ENCODE data around the gene ABHD5.
"Not testable (repeated sequence)": the region's sequence is repeated elsewhere in the genome, so short reads cannot be mapped to it uniquely, and the experiment has no call there.

Gene ABHD5

DNA sequence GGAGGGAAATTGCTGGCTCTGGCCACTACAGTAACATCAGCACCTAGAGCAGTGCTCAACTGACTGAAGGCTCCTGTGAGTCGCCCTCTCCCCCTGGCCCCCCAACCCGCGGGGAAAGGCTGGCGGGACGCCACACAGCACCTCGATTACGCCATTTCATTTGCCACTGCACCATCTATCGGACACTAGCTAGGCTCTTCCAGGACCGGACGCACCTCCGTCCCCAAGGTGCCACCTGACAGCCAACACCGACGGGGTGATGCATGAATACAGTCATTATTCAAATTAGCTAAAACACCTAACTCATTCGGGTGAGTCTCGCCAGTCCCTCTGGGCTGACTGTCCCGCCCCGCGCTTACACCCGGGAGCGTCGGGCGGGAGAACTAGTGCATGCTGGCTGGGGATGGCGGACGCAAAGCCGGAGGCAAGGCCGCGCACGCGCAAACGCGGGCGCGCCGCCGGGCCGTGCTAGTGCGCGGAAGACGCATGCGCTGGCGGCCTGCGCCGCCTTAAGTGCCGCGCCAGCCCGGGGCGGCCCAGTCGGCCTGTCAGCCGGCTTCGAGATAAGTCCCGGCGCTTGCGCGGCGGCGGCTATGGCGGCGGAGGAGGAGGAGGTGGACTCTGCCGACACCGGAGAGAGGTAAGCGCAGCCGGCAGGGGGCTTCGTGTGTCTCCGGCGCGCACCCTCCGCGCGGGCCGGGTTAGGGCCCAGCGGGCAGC, at the start of gene ABHD5:
Gene ABHD5 (plus strand): TSS at position 539 of the 720 bp plus-strand sequence. CDS start 55 bp downstream, at position 594.
- peak; percentile 91 for DNase-seq

DNA sequence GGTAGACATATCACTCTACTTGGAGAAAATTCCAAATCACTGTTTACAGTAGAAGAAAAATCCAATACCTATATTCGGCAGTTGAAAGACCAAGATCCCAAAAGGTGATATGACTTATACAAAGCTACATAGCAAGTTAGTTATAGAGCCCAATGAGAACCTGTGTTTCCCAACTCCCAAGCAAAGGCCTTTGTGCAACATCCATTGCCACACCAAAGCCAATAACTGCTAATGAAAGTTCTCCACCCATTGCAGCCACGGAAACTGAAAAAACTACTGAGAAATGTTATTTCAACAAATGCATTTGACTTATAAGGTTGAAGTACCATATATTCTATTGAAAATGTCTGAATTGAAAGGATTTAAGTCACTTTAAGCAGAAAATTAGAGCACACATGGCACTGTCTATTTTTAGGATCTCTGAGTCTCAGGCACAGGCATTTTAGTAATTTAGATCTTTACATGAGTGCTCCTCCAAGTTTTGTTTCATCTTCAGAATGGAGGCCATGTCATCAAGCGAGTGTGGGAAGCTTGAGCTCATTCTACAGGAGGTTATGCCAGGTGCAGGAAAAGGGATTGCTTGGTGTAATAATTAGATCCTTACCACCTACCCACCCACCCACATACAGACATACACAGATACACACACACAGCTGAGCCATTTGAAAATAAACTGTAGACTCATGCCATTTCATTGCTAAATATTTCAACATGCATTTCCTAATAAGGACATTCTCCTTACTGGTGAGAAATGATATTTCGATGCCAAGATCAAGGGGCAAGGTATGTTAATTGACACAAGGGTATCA, 49.2 kb upstream of the ABHD5 start:
- DNase-seq: no peak

DNA sequence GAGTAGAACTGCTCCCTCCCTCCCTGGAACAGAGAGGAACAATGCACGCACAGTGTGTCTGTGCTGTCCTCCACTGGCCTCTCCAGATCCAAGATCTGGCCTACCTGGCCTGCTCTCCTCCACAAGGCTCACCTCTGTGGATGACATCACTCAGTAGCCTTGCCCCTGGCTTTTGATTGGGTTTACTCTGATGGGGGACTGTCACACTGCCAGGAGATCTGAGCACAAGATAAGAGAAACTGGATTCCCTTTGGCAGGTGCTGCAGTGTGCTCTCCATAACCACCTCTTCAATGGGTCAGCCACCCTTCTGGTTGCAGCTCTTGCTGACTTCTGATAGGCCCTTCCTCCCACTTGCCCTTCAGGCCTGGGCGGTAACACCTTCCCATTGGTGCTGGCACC, 46.3 kb upstream of the ABHD5 start:
- DNase-seq: peak; percentile 15

DNA sequence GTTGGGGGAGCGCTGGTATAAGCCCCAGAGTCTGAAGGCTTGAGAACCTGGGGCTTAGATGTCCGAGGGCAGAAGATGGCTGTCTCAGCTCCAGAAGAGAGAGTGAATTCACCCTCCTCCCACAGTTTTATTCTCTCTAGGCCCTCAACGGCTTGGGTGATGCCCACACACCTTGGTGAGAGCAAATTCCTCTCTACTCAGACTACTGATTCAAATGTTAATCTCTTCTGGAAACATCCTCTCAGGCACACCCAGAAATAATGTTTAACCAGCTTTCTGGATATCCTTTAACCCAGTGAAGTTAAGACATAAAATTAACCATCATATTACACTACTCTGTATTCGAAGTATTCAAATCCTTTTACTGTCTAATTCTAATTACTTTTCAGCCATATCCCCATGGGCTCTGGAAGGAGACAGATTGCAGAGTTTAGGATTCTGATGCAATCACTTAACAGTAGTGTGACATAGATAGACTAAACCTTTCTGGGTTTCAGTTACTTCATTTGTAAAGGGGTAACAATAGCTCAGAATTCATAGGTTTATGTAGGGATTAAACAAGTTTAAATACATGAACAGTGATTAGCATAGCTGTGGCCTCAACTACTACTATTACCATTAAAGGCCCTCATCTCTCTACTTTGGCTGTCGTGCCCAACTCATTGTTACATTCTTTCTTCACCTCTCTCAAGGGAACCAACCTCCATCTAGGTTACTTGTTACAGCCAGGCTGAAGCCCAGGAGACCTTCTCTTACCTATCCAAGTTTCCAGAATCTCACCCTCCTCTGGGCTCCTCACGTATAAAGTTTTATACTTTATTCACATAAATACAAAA, 43.2 kb upstream of the ABHD5 start:
- DNase-seq: no peak

DNA sequence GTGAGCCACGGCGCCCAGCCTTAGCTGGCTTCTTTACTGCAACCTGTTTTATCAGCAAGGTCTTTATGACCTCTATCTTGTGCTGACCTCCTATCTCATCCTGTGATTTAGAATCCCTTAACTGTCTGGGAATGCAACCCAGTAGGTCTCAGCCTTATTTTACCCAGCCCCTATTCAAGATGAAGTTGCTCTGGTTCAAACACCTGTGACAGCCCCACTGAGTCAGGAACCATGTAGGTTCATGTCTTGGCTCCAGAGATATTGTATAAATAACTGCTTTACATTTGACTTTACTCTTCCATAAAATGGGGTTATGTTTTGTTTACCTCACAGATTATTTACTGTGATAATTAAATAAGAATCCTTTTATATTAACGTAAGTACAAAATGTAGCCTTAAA, 41.8 kb upstream of the ABHD5 start:
- no peak for DNase-seq

DNA sequence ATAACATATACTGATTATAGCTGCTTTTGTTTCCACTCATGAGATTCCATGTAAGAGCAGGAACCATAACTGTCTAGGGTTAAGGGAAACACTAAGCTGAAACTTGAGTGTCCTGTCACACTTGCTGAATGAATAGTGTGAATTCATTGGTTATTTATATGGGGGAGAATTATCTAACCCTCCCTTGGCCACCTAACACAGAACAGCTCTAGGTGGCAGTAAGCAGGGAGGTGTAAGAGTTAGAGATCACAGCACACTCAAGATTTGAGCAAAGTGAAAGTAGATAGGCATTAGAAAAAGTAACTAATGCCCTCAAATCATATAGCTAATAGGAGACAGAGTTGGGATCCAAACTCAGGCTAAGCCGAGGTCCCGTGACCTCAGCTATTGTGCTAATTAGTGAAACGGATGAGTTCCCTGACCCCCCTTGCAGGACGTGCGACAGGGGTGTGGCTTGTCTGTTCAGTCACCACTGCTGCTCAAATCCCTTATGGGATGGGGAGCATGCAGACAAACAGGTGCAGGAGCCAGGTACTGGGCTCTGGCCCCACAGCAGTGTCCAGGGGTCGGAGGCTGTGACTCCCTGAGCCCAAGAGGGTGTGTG, 41.3 kb upstream of the ABHD5 start:
- no peak for DNase-seq

DNA sequence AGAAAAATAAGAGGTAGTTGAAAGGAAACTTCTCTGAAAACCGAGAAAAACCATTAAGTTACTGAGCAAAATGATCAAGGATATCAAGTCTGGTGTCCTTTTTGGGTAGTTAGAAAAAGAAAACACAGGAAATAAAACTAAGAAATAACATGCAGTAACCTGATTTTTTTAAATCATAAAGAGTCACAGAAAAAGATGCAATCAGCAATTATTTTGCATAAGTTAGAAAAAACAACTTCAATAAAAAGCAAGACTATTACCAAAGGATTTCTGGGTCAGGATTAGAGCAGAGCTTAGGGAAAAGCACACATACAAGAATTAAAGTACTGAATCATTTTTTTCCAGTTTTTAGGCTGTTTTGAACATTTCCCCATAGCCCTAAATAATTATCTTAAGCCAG, 40.4 kb upstream of the ABHD5 start:
- DNase-seq: no peak

DNA sequence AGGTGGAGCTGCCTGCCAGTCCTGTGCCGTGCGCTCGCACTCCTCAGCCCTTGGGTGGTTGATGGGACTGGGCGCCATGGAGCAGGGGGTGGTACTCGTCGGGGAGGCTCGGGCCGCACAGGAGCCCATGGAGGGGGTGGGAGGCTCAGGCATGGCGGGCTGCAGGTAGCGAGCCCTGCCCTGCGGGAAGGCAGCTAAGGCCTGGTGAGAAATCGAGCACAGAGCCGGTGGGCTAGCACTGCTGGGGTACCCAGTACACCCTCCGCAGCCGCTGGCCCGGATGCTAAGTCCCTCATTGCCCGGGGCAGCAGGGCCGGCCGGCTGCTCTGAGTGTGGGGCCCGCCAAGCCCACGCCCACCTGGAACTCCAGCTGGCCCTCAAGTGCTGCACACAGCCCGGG, 34.3 kb upstream of the ABHD5 start:
- not testable (repeated sequence) for DNase-seq

DNA sequence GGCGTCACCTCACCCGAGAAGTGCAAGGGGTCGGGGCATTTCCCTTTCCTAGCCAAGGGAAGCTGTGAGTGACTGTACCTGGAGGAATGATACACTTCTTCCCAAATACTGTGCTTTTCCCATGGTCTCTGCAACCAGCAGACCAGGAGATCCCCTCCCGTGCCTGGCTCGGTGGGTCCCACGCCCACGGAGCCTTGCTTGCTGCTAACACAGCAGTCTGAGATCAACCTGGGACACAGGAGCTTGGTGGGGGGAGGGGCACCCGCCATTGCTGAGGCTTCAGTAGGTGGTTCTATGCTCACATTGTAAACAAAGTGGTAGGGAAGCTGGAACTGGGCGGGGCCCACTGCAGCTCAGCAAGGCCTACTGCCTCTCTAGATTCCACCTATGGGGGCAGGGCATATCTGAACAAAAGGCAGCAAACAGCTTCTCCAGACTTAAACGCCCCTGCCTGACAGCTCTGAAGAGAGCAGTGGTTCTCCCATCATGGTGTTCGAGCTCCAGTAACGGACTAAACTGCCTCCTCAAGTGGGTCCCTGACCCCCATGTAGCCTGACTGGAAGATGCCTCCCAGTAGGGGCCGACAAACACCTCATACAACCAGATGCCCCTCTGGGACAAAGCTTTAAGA, 31.4 kb upstream of the ABHD5 start:
- no peak for DNase-seq

DNA sequence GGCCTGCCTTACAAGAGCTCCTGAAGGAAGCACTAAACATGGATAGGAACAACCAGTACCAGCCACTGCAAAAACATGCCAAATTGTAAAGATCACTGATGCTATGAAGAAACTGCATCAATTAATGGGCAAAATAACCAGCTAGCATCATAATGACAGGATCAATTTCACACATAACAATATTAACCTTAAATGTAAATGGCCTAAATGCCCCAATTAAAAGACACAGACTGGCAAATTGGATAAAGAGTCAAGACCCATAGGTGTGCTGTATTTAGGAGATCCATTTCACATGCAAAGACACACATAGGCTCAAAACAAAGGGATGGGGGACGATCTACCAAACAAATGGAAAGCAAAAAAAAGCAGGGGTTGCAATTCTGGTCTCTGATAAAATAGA, 29.4 kb upstream of the ABHD5 start:
- DNase-seq: not testable (repeated sequence)

DNA sequence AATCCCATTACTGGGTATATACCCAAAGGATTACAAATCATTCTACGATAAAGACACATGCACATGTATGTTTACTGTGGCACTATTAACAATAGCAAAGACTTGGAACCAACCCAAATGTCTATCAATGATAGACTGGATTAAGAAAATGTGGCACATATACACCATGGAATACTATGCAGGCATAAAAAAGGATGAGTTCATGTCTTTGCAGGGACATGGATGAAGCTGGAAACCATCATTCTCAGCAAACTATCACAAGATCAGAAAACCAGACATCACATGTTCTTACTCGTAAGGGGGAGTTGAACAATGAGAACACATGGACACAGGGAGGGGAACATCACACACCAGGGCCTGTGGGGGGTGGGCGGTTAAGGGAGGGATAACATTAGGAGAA, 25.7 kb upstream of the ABHD5 start:
- DNase-seq: not testable (repeated sequence)

DNA sequence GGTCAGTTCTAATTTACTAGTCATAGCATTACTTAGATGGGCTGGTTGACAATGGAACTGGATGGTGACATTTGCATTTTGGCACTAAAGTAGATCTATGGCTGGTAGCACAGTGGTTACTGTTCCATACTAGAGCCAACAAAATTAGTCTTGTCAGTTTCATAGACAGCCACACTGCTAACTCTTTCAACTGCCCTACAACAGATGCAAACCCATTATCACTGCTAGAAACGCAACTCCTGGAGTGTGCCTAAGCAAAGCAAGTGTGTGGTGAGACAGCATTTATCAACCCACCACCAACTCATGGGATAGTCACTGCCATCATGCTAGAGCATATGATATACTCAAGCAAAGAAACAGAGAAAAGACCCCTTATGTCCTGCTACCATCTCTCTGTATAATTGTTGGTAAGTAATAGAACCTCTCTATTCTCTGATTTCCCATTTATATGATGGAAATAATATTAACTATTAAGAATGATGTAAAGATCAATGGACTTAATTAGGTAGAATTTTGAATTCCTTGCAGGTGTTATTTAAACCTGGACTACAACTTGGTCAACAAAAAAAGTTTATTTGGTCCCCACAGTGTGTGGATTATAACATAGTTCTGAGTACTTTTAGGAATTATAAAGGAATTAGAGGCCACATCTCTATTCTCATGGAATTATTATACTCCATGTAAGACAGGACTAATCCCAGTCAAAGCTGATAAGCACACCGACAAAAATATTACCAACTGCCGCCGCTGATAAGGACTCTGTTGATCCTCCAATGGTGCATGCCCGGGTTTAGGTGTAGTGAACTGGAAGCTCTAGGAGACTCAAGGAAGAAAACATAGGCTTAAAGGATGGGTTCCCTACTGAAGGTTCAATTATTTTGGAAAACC, 19.9 kb upstream of the ABHD5 start:
- no peak for DNase-seq

DNA sequence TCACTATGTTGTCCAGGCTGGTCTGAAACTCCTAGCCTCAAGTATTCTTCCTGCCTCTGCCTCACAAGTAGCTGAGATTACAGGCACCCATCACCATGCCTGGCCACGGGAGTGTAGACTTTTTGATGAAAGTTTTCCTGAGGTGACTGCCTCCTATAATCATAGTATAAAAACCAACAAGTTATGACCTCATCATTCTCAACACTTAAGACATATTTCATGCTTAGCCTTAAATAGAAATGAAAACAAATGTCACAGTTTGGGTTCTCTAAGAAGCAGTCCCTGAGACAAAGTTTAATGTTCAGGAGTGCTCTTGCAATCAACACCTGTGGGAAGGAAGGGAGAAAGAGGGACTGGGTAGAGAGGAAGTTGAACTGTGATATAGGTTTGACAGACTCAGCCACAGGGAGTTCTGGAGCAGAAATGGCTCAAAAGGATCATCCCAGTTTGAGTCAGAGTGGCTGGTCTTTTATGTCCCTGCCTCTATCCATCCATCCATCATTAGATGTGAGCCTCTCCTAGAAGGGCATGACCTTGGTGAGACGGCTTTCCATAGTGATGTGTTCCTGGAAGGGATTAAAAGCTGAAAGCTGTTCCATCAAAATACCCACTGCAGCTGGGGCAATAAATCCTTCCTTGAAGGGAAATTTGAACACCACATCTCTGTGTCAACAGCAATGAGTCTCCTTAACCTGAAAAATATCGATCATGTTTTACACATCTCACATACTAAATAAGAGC, 16.2 kb upstream of the ABHD5 start:
- DNase-seq: peak; percentile 62

DNA sequence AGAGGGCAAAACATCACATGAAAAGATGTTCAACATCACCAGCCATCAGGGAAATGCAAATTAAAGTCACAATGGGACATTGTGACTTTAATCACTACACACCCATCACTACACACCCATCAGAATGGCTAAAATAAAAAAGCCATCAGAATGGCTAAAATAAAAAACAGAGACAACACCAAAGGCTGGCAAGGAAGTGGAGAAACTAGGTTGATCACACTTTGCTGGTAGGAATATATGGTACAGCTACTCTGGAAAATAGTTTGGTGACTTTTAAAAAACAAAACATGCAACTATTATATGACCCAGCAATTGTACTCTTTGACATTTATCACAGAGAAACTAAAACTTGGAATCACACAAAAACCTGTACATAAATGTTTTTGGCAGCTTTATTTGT, 15.1 kb upstream of the ABHD5 start:
- DNase-seq: no peak

DNA sequence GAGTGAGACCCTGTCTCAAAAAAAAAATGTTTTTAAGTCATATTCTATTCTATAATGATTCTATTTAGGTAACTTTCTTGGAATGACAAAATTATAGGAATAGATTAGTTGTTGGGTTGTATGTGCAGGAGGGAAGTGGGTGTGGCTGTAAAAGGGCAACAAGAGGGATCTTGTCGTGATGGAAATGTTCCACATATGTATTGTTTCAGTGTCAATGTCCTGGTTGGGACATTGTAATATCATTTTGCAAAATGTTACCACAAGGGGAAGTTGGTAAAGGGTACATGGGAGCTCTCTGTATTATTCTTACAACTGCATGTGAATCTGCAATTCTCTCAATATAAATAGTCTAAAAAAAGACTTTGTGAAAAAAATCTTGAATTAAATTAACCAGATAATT, 14.3 kb upstream of the ABHD5 start:
- DNase-seq: no peak

DNA sequence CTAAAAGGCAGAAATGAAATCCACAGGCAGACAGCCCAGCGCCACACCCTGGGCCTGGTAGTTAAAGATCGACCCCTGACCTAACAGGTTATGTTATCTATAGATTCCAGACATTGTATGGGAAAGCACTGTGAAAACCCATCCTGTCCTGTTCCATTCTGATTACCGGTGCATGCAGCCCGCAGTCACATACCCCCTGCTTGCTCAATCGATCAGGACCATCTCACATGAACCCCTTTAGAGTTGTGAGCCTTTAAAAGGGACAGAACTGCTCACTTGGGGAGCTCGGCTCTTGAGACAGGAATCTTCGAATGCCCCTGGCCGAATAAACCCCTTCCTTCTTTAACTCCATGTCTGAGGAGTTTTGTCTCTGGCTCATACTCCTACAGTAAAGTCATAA, 12.4 kb upstream of the ABHD5 start:
- DNase-seq: not testable (repeated sequence)

DNA sequence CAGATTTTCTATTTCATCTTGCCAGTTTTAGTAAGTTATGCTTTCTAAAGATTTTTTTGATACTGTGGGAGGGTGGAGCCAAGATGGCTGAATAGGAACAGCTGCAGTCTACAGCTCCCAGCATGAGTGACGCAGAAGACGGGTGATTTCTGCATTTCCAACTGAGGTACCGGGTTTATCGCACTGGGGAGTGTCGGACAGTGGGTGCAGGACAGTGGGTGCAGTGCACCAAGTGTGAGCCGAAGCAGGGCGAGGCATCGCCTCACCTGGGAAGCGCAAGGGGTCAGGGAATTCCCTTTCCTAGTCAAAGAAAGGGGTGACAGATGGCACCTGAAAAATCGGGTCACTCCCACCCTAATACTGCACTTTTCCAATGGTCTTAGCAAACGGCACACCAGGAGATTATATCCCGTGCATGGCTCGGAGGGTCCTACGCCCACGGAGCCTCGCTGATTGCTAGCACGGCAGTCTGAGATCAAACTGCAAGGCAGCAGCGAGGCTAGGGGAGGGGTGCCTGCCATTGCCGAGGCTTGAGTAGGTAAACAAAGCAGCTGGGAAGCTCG, 11.8 kb upstream of the ABHD5 start:
- not testable (repeated sequence) for DNase-seq

DNA sequence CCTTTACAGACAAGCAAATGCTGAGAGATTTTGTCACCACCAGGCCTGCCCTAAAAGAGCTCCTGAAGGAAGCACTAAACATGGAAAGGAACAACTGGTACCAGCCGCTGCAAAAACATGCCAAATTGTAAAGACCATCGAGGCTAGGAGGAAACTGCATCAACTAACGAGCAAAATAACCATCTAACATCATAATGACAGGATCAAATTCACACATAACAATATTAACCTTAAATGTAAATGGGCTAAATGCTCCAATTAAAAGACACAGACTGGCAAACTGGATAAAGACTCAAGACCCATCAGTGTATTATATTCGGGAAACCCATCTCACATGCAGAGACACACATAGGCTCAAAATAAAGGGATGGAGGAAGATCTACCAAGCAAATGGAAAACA, 9.9 kb upstream of the ABHD5 start:
- not testable (repeated sequence) for DNase-seq

DNA sequence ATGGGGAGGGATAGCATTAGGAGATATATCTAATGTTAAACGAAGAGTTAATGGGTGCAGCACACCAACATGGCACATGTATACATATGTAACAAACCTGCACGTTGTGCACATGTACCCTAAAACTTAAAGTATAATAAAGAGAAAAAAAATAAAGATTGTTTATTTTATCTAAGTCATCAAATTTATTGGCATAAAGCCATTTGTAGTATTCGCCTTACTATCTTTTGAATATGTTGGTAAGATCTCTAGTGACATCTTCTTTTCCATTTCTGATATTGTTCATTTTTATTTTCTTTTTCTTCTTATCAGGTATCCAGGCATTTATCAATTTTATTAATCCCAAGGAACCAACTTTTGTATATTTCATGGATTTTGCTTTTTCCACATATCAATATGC, 5.8 kb upstream of the ABHD5 start:
- no peak for DNase-seq

DNA sequence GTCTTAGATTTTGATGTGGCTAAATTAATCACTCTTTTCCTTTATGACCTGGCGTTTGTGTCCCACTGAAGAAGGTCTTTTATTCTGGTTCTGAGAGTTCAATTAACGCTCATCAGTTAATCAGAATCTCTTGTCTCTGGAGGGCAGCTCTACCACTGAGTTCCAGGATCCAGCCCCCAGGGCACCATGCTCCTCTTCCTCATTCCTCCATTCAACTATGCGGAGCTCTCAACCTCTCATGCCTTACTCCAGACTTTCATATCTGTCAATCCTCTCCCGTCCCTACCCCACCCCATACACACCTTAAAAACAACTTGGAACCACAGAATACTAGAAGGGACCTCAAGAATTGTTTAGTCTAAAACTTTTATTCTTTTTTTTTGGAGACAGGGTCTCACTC, 4.8 kb upstream of the ABHD5 start:
- no peak for DNase-seq

DNA sequence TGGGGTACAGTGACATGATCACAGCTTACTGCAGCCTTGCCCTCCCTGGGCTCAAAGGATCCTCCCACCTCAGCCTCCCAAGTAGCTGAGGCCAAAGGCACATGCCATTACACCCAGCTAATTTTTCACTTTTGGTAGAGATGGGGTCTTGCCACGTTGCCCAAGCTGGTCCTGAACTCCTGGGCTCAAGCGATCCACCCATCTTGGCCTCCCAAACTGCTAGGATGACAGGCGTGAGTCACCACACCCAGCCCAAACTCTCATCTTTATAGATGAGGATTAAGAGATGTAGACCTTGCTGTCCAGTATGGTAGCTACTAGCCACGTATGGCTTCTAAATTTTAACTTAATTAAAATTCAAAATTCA, 4.4 kb upstream of the ABHD5 start:
- DNase-seq: no peak

Measured in SHP77 treated with DMSO at 0.1 percent for 48 hours (cell line).